ENCODE measurements around the gene TBXAS1.

TBXAS1 gene

GRCh38 chr7:139808846-139809442 is 20.1 kb upstream of the TBXAS1 start:
- POLR2A ChIA-PET, result no interaction called here
- no peak for DNase-seq (ENCODE audit: extremely low spot score)
- TF ChIP-seq PKNOX1 (IDR thresholded peaks at IDR 0.05) (no peak), LEF1 (IDR thresholded peaks at IDR 0.05; ENCODE audit: borderline replicate concordance) (no peak), TARDBP (IDR thresholded peaks at IDR 0.05) (no peak), ARNT (IDR thresholded peaks at IDR 0.05) (no peak), NFRKB (IDR thresholded peaks at IDR 0.05) (no peak), SP1 (IDR thresholded peaks at IDR 0.05) (no peak), ELF4 (IDR thresholded peaks at IDR 0.05) (no peak), CTBP1 (IDR thresholded peaks at IDR 0.05; ENCODE audit: borderline replicate concordance) (no peak), BHLHE40 (IDR thresholded peaks at IDR 0.05; ENCODE audit: borderline replicate concordance) (no peak), FOXK2 (IDR thresholded peaks at IDR 0.05) (no peak), FOXM1 (IDR thresholded peaks at IDR 0.05; ENCODE audit: borderline replicate concordance) (no peak), ZNF384 (IDR thresholded peaks at IDR 0.05) (no peak), L3MBTL2 (conservative IDR thresholded peaks at IDR 0.05) (no peak), FOXA1 (IDR thresholded peaks at IDR 0.05) (no peak), SUZ12 (IDR thresholded peaks at IDR 0.05) (no peak), HDGF (IDR thresholded peaks at IDR 0.05; ENCODE audit: borderline replicate concordance) (no peak)
- CTCF ChIA-PET, result interaction anchor here (1.1 kb wide), 1 partner anchor 15 kb away, joined by 3 read pairs; no protein-coding TSS in a partner anchor

GRCh38 chr7:139811066-139811465 is 18.0 kb upstream of the TBXAS1 start:
- ChIA-PET CTCF (no interaction called here), POLR2A (no interaction called here)
- TF ChIP-seq BHLHE40 (IDR thresholded peaks at IDR 0.05; ENCODE audit: borderline replicate concordance) (no peak), SP1 (IDR thresholded peaks at IDR 0.05) (no peak), PKNOX1 (IDR thresholded peaks at IDR 0.05) (no peak), HDGF (IDR thresholded peaks at IDR 0.05; ENCODE audit: borderline replicate concordance) (no peak), CTBP1 (IDR thresholded peaks at IDR 0.05; ENCODE audit: borderline replicate concordance) (no peak), ELF4 (IDR thresholded peaks at IDR 0.05) (no peak), TARDBP (IDR thresholded peaks at IDR 0.05) (no peak), ARNT (IDR thresholded peaks at IDR 0.05) (no peak), ZNF384 (IDR thresholded peaks at IDR 0.05) (no peak), FOXK2 (IDR thresholded peaks at IDR 0.05) (no peak), SUZ12 (IDR thresholded peaks at IDR 0.05) (no peak)
- DNase-seq (ENCODE audit: extremely low spot score), result no peak

GRCh38 chr7:139813151-139813550 is 15.9 kb upstream of the TBXAS1 start:
- ChIA-PET CTCF (no interaction called here), POLR2A (no interaction called here)
- TF ChIP-seq FOXK2 (IDR thresholded peaks at IDR 0.05) (no peak), SUZ12 (IDR thresholded peaks at IDR 0.05) (no peak), HDGF (IDR thresholded peaks at IDR 0.05; ENCODE audit: borderline replicate concordance) (no peak), ELF4 (IDR thresholded peaks at IDR 0.05) (no peak), ZNF384 (IDR thresholded peaks at IDR 0.05) (no peak), FOXA1 (IDR thresholded peaks at IDR 0.05) (no peak)
- no peak for DNase-seq (ENCODE audit: extremely low spot score)

DNA sequence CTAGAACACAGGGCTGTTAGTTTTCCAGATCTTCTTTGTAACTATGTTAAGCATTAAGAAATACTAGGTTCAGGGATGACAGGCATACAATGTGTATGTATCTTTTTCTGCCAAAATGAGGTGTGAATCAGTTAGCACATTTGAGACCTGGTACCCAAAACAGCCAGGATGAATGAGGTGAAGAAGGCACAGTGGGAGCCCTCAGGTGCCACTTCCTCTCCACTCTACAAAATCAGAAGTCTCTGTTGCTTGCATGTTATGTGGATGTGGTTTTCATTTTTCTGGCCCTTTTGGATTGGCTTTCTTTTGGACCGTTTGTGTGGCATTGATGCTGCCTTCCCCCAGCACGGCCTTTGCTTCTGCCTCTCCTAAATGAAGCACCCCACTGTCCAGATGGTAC is 15.4 kb upstream of the TBXAS1 start:
- POLR2A ChIA-PET, result no interaction called here
- DNase-seq (ENCODE audit: extremely low spot score), result no peak
- CTCF ChIA-PET, result no interaction called here

DNA sequence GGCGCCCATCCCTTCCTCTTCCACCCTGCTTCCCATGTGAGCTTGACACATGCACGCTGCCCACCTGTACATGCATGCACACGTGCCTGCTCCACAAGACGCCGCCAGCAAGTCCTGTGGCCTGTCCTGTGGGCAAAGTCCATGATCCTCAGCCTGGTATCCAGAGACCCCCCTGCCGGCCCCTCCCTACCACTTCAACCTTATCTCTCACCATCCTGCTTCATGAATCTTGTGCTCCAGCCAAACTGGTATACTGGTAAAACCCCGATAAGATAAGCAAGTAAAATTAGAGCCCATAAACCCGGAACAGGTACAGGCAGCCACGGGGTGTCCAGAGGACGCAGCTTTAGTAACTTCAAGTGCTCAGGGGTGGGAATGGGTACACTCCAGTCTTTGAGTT is 11.8 kb upstream of the TBXAS1 start:
- ChIA-PET POLR2A (no interaction called here), CTCF (interaction anchor here (0.9 kb wide), 1 partner anchor 171 kb away, joined by 3 read pairs; no protein-coding TSS in a partner anchor)
- TF ChIP-seq ARNT (IDR thresholded peaks at IDR 0.05), result no peak
- TF ChIP-seq SP1 (IDR thresholded peaks at IDR 0.05), result no peak
- no peak for TF ChIP-seq PKNOX1 (IDR thresholded peaks at IDR 0.05)
- TF ChIP-seq TARDBP (IDR thresholded peaks at IDR 0.05), result no peak
- TF ChIP-seq NFRKB (IDR thresholded peaks at IDR 0.05), result no peak
- no peak for TF ChIP-seq HDGF (IDR thresholded peaks at IDR 0.05; ENCODE audit: borderline replicate concordance)
- TF ChIP-seq FOXM1 (IDR thresholded peaks at IDR 0.05; ENCODE audit: borderline replicate concordance), result no peak
- no peak for TF ChIP-seq SUZ12 (IDR thresholded peaks at IDR 0.05)
- TF ChIP-seq BHLHE40 (IDR thresholded peaks at IDR 0.05; ENCODE audit: borderline replicate concordance), result no peak
- TF ChIP-seq LEF1 (IDR thresholded peaks at IDR 0.05; ENCODE audit: borderline replicate concordance), result no peak
- TF ChIP-seq ELF4 (IDR thresholded peaks at IDR 0.05), result no peak
- TF ChIP-seq CTBP1 (IDR thresholded peaks at IDR 0.05; ENCODE audit: borderline replicate concordance), result no peak
- TF ChIP-seq ZNF384 (IDR thresholded peaks at IDR 0.05), result no peak
- no peak for TF ChIP-seq L3MBTL2 (conservative IDR thresholded peaks at IDR 0.05)
- TF ChIP-seq FOXA1 (IDR thresholded peaks at IDR 0.05), result no peak
- DNase-seq (ENCODE audit: extremely low spot score), result no peak

More for the DNA sequence above, 15.4 kb upstream of the TBXAS1 start:
- no peak for TF ChIP-seq FOXK2 (IDR thresholded peaks at IDR 0.05)
- TF ChIP-seq TARDBP (IDR thresholded peaks at IDR 0.05), result no peak
- TF ChIP-seq NFRKB (IDR thresholded peaks at IDR 0.05), result no peak
- no peak for TF ChIP-seq L3MBTL2 (conservative IDR thresholded peaks at IDR 0.05)
- no peak for TF ChIP-seq LEF1 (IDR thresholded peaks at IDR 0.05; ENCODE audit: borderline replicate concordance)
- no peak for TF ChIP-seq SUZ12 (IDR thresholded peaks at IDR 0.05)
- no peak for TF ChIP-seq ZNF384 (IDR thresholded peaks at IDR 0.05)
- no peak for TF ChIP-seq HDGF (IDR thresholded peaks at IDR 0.05; ENCODE audit: borderline replicate concordance)
- TF ChIP-seq ELF4 (IDR thresholded peaks at IDR 0.05), result no peak
- no peak for TF ChIP-seq PKNOX1 (IDR thresholded peaks at IDR 0.05)
- no peak for TF ChIP-seq FOXM1 (IDR thresholded peaks at IDR 0.05; ENCODE audit: borderline replicate concordance)
- TF ChIP-seq FOXA1 (IDR thresholded peaks at IDR 0.05), result no peak
- TF ChIP-seq ARNT (IDR thresholded peaks at IDR 0.05), result no peak
- no peak for TF ChIP-seq SP1 (IDR thresholded peaks at IDR 0.05)
- no peak for TF ChIP-seq BHLHE40 (IDR thresholded peaks at IDR 0.05; ENCODE audit: borderline replicate concordance)
- TF ChIP-seq CTBP1 (IDR thresholded peaks at IDR 0.05; ENCODE audit: borderline replicate concordance), result no peak

All from HEK293T (cell line).